HepG2 (cell line): ENCODE measurements around the gene SETD1B. TPM values are rescaled to one million over a fixed set of nuclear protein-coding genes. Genes with fewer than 3 reads are reported as not detected.
A peak's percentile ranks its signal among the peaks of the same experiment; 100 is the strongest.

Experiments
- CENPBD1 ChIP-seq: sonication (generic); formaldehyde crosslinking; IDR thresholded peaks from 2 replicates; pipeline ENCODE4 v1.8.0; 2022; ENCODE audit warnings: missing genetic modification reagents, low read depth, mild to moderate bottlenecking, borderline replicate concordance
- FOXK2 ChIP-seq: fragments of 450-650 bp; IDR thresholded peaks from 2 replicates; pipeline ENCODE4 v1.6.1; 2016
- IRX3 ChIP-seq: sonication (generic); formaldehyde crosslinking; IDR thresholded peaks from 2 replicates; pipeline ENCODE4 v1.8.1; 2023; ENCODE audit warnings: mild to moderate bottlenecking, low read depth, missing genetic modification reagents, borderline replicate concordance
- KDM5A ChIP-seq: fragments of 200-600 bp; sonication (generic); IDR thresholded peaks from 2 replicates; pipeline ENCODE4 v1.7.0; 2018; ENCODE audit warnings: antibody characterized with exemption, mild to moderate bottlenecking, low read length, borderline replicate concordance
- NFKB2 ChIP-seq: sonication (generic); formaldehyde crosslinking; IDR thresholded peaks from 2 replicates; pipeline ENCODE4 v1.4.0; 2020; ENCODE audit warnings: missing genetic modification reagents, borderline replicate concordance
- NFKBIZ ChIP-seq: IDR thresholded peaks from 2 replicates; pipeline ENCODE4 v1.6.1; 2018; ENCODE audit warnings: missing genetic modification reagents, missing compliant biosample characterization
- ONECUT2 ChIP-seq: sonication (generic); formaldehyde crosslinking; IDR thresholded peaks from 2 replicates; pipeline ENCODE4 v1.4.0; 2020; ENCODE audit warnings: missing genetic modification reagents
- PCBP1 ChIP-seq: fragments of 200-400 bp; formaldehyde crosslinking; IDR thresholded peaks from 2 replicates; pipeline ENCODE4 v1.6.1; 2017; ENCODE audit warnings: mild to moderate bottlenecking, low read depth, low read length, borderline replicate concordance
- RARG ChIP-seq: sonication (generic); formaldehyde crosslinking; IDR thresholded peaks from 2 replicates; pipeline ENCODE4 v1.4.0; 2020; ENCODE audit warnings: low read depth, mild to moderate bottlenecking, missing genetic modification reagents
- REST ChIP-seq, 2 experiments: IDR thresholded peaks; 2 replicates each; pipeline ENCODE4 v1.6.1; 2011 to 2012; ENCODE audit warnings: low read length in 2 of 2, borderline replicate concordance in 1 of 2, low read depth in 1 of 2, mild to moderate bottlenecking in 1 of 2, moderate library complexity in 1 of 2
- SATB2 ChIP-seq: sonication (generic); formaldehyde crosslinking; IDR thresholded peaks from 2 replicates; pipeline ENCODE4 v1.5.0; 2020; ENCODE audit warnings: missing genetic modification reagents
- STAG1 ChIP-seq: sonication (generic); formaldehyde crosslinking; IDR thresholded peaks from 2 replicates; pipeline ENCODE4 v1.4.0; 2020; ENCODE audit warnings: missing genetic modification reagents
- STAT5B ChIP-seq: sonication (generic); formaldehyde crosslinking; IDR thresholded peaks from 2 replicates; pipeline ENCODE4 v1.4.0; 2020; ENCODE audit warnings: missing genetic modification reagents
- ZNF235 ChIP-seq: sonication (generic); formaldehyde crosslinking; IDR thresholded peaks from 2 replicates; pipeline ENCODE4 v1.8.1; 2023; ENCODE audit warnings: mild to moderate bottlenecking, missing genetic modification reagents, borderline replicate concordance
- ZNF576 ChIP-seq: sonication (generic); formaldehyde crosslinking; IDR thresholded peaks from 2 replicates; pipeline ENCODE4 v1.4.0; 2020; ENCODE audit warnings: mild to moderate bottlenecking, missing genetic modification reagents
- ZNF589 ChIP-seq: sonication (generic); formaldehyde crosslinking; conservative IDR thresholded peaks from 2 replicates; pipeline ENCODE4 v1.8.0; 2022; ENCODE audit warnings: mild to moderate bottlenecking, moderate library complexity, missing genetic modification reagents
- ZNF616 ChIP-seq: sonication (generic); formaldehyde crosslinking; IDR thresholded peaks from 2 replicates; pipeline ENCODE4 v1.5.0; 2020; ENCODE audit warnings: low read depth, mild to moderate bottlenecking, missing genetic modification reagents
- ZNF652 ChIP-seq: IDR thresholded peaks from 2 replicates; pipeline ENCODE4 v1.6.1; 2016; ENCODE audit warnings: low read depth, borderline replicate concordance
- polyA plus RNA-seq, 8 experiments: library from polyadenylated mRNA; depleted of rRNA in 3 of 8; stranded (reverse) in 7 of 8; unstranded in 1 of 8; fragments of >200 nt; fragmentation: Illumina TruSeq in 4 of 8; extraction: Trizol in 4 of 8; gene quantifications; 2 replicates each; pipeline versions ENCODE4 v1.2.1 to v1.2.3, GENCODE V29; 2011 to 2016; ENCODE audit warnings: low read depth in 4 of 8, missing spikeins in 1 of 8, mixed read lengths in 1 of 8; ENCODE audit not compliant: insufficient read depth in 1 of 8
- total RNA-seq, 5 experiments: library from RNA; depleted of rRNA; stranded (reverse); fragments of >200 nt; fragmentation: Illumina TruSeq; extraction: Trizol; gene quantifications; 2 replicates each; pipeline ENCODE4 v1.2.3, GENCODE V29; 2016; ENCODE audit warnings: low read depth in 1 of 5
- TF ChIP-seq, protein P1 (sequence below): sonication (generic); formaldehyde crosslinking; IDR thresholded peaks from 2 replicates; pipeline ENCODE4 v1.5.0; 2020; ENCODE audit warnings: missing genetic modification reagents

The SETD1B gene
- total and polyA plus RNA-seq, 2 of the 13 experiments (the other 11 are each of a cell fraction or from before 2014, with no cell fraction given): 1.1 to 1.4 TPM

- TF ChIP-seq NFKB2 (CRISPR knock-in tag) (peak; percentile 71; the same call in 1 of the 2 replicates), PCBP1 (0 out of 2 replicates have a peak, but pooled peaks have one; percentile 28), STAG1 (CRISPR knock-in tag) (peak; percentile 96), IRX3 (CRISPR knock-in tag) (peak; percentile 8; the same call in 1 of the 2 replicates), ONECUT2 (CRISPR knock-in tag) (no peak), FOXK2 (no peak), ZNF235 (CRISPR knock-in tag) (0 out of 2 replicates have a peak, but pooled peaks have one; percentile 21), RARG (CRISPR knock-in tag) (no peak), CENPBD1 (no peak; the same call in 1 of the 2 replicates), SATB2 (CRISPR knock-in tag) (0 out of 2 replicates have a peak, but pooled peaks have one; percentile 81), ZNF652 (CRISPR knock-in tag) (peak; percentile 53; the same call in 1 of the 2 replicates), ZNF616 (CRISPR knock-in tag) (no peak; the same call in 1 of the 2 replicates), ZNF589 (peak; percentile 89), NFKBIZ (CRISPR knock-in tag) (no peak), KDM5A (no peak), ZNF576 (CRISPR knock-in tag) (no peak; the same call in 1 of the 2 replicates), REST (IDR thresholded peaks at IDR 0.05; ENCODE audit: borderline replicate concordance in 1 of 2, low read depth in 1 of 2, low read length in 2 of 2) (no peak), STAT5B (CRISPR knock-in tag) (no peak)
- TF ChIP-seq, protein P1, sequence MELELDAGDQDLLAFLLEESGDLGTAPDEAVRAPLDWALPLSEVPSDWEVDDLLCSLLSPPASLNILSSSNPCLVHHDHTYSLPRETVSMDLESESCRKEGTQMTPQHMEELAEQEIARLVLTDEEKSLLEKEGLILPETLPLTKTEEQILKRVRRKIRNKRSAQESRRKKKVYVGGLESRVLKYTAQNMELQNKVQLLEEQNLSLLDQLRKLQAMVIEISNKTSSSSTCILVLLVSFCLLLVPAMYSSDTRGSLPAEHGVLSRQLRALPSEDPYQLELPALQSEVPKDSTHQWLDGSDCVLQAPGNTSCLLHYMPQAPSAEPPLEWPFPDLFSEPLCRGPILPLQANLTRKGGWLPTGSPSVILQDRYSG (CRISPR knock-in tag): no peak
Observed at GRCh38 chr12:121793838-121794533, 9.8 kb upstream of the SETD1B start (continued).
